MM.1S (cell line): ENCODE results near the gene KRTAP5-5.
"Not testable (repeated sequence)": the region's sequence is repeated elsewhere in the genome, so short reads cannot be mapped to it uniquely, and the experiment has no call there.

Experiments used
- DNase-seq: peaks from one replicate; pipeline ENCODE4 v3.0.0-alpha.2; 2015
- H2AFZ ChIP-seq: fragments of 300-600 bp; sonication (generic); 2 replicates; pipeline ENCODE4 v1.6.0; 2016; ENCODE audit warnings: antibody characterized with exemption, low read length
- H3F3A ChIP-seq: fragments of 300-600 bp; sonication (generic); 2 replicates; pipeline ENCODE4 v1.6.1; 2016; ENCODE audit warnings: mild to moderate bottlenecking, antibody characterized with exemption, low read length, moderate library complexity, mixed read lengths; ENCODE audit not compliant: insufficient read depth
- H3K27ac ChIP-seq: fragments of 300-600 bp; sonication (generic); 2 replicates; pipeline ENCODE4 v1.5.1; 2016; ENCODE audit warnings: mild to moderate bottlenecking, low read length
- H3K27me3 ChIP-seq: fragments of 300-600 bp; sonication (generic); replicated peaks from 2 replicates; pipeline ENCODE4 v1.6.0; 2016; ENCODE audit warnings: low read length; ENCODE audit not compliant: insufficient read depth
- H3K36me3 ChIP-seq: fragments of 300-600 bp; sonication (generic); replicated peaks from 2 replicates; pipeline ENCODE4 v1.6.1; 2016; ENCODE audit warnings: mild to moderate bottlenecking, low read length, mixed read lengths; ENCODE audit not compliant: insufficient read depth
- H3K4me1 ChIP-seq: fragments of 300-600 bp; sonication (generic); 2 replicates; pipeline ENCODE4 v1.6.1; 2016; ENCODE audit warnings: low read length, mixed read lengths
- H3K4me2 ChIP-seq: fragments of 300-600 bp; sonication (generic); 2 replicates; pipeline ENCODE4 v1.6.0; 2016; ENCODE audit warnings: low read depth, low read length
- H3K4me3 ChIP-seq: fragments of 300-600 bp; sonication (generic); 2 replicates; pipeline ENCODE4 v1.5.1; 2016; ENCODE audit warnings: low read length, mixed read lengths
- H3K79me2 ChIP-seq: fragments of 300-600 bp; sonication (generic); 2 replicates; pipeline ENCODE4 v1.6.1; 2016; ENCODE audit warnings: mixed run types, low read length, mixed read lengths
- H3K9ac ChIP-seq: fragments of 300-600 bp; sonication (generic); 2 replicates; pipeline ENCODE4 v1.6.1; 2016; ENCODE audit warnings: low read length, mixed read lengths
- H3K9me2 ChIP-seq: fragments of 300-600 bp; sonication (generic); replicated peaks from 2 replicates; pipeline ENCODE4 v1.6.1; 2016; ENCODE audit warnings: mild to moderate bottlenecking, low read length, mixed read lengths; ENCODE audit not compliant: insufficient read depth
- H3K9me3 ChIP-seq: fragments of 300-600 bp; sonication (generic); replicated peaks from 2 replicates; pipeline ENCODE4 v1.6.1; 2016; ENCODE audit warnings: mild to moderate bottlenecking, low read length, mixed read lengths; ENCODE audit not compliant: insufficient read depth
- H4K20me1 ChIP-seq: fragments of 300-600 bp; sonication (generic); 2 replicates; pipeline ENCODE4 v1.6.1; 2016; ENCODE audit warnings: mild to moderate bottlenecking, low read length, moderate library complexity, mixed read lengths; ENCODE audit not compliant: insufficient read depth
- CTCF ChIP-seq: fragments of 300-600 bp; sonication (generic); IDR thresholded peaks from 2 replicates; pipeline ENCODE4 v1.5.1; 2016; ENCODE audit warnings: antibody characterized with exemption, low read length, mixed read lengths
- EZH2 ChIP-seq: fragments of 300-600 bp; sonication (generic); optimal IDR thresholded peaks from 2 replicates; pipeline ENCODE3; 2017; ENCODE audit warnings: low read depth, mild to moderate bottlenecking, antibody characterized with exemption, low read length, mixed read lengths
- EZH2phosphoT487 ChIP-seq: fragments of 300-600 bp; sonication (generic); IDR thresholded peaks from 2 replicates; pipeline ENCODE4 v1.6.1; 2018; ENCODE audit warnings: antibody characterized with exemption, low read length

The KRTAP5-5 gene

GRCh38 chr11:1668911-1669473, 39.4 kb downstream of the KRTAP5-5 start:
- Histone ChIP-seq H3K9me2 (no peaks in the 10 kb centered on the region), H3F3A (no peaks in the 10 kb centered on the region), H3K9me3 (no peaks in the 10 kb centered on the region), H2AFZ (no peak overlapping the region), H3K4me3 (no peak overlapping the region), H3K4me1 (no peaks in the 10 kb centered on the region), H3K27me3 (peaks cover 69% of the 10 kb centered on the region), H4K20me1 (no peaks in the 10 kb centered on the region), H3K27ac (no peak overlapping the region), H3K4me2 (no peak overlapping the region), H3K36me3 (no peaks in the 10 kb centered on the region), H3K9ac (no peak overlapping the region), H3K79me2 (no peaks in the 10 kb centered on the region)
- TF ChIP-seq EZH2phosphoT487, result no peak
- TF ChIP-seq CTCF, result no peak
- TF ChIP-seq EZH2, result peak; percentile 77
- no peak for DNase-seq

GRCh38 chr11:1669546-1670218, 40.1 kb downstream of the KRTAP5-5 start:
- Histone ChIP-seq H3K9ac (no peak overlapping the region), H3K27me3 (peaks cover 76% of the 10 kb centered on the region), H3K9me3 (no peaks in the 10 kb centered on the region), H3K4me2 (no peak overlapping the region), H3K9me2 (no peaks in the 10 kb centered on the region), H3K4me3 (no peak overlapping the region), H2AFZ (no peak overlapping the region), H3F3A (no peaks in the 10 kb centered on the region), H3K79me2 (no peaks in the 10 kb centered on the region), H3K27ac (no peak overlapping the region), H3K4me1 (no peaks in the 10 kb centered on the region), H3K36me3 (no peaks in the 10 kb centered on the region), H4K20me1 (no peaks in the 10 kb centered on the region)
- TF ChIP-seq CTCF, result no peak
- TF ChIP-seq EZH2, result no peak
- TF ChIP-seq EZH2phosphoT487, result no peak
- no peak for DNase-seq

- H3K79me2 ChIP-seq, DNase-seq, H2AFZ ChIP-seq, H3K4me1 ChIP-seq, H3K4me3 ChIP-seq, H3K9me3 ChIP-seq, H3K36me3 ChIP-seq, H3K27ac ChIP-seq, H3K9ac ChIP-seq, H3K9me2 ChIP-seq, H3F3A ChIP-seq, H3K4me2 ChIP-seq, H4K20me1 ChIP-seq: not testable (repeated sequence)
- H3K27me3 ChIP-seq, result peaks cover 84% of the 10 kb centered on the region
Measured at GRCh38 chr11:1670457-1670856, 40.9 kb downstream of the KRTAP5-5 start.

GRCh38 chr11:1670905-1671371, 41.4 kb downstream of the KRTAP5-5 start:
- Histone ChIP-seq H3K9me3 (no peaks in the 10 kb centered on the region), H3K36me3 (no peaks in the 10 kb centered on the region)

More at GRCh38 chr11:1670905-1671371, 41.4 kb downstream of the KRTAP5-5 start:
- H3K27me3 ChIP-seq, result peaks cover 89% of the 10 kb centered on the region
- no peaks in the 10 kb centered on the region for H3K79me2 ChIP-seq
- DNase-seq, result no peak
- no peak overlapping the region for H3K27ac ChIP-seq
- no peaks in the 10 kb centered on the region for H4K20me1 ChIP-seq
- no peaks in the 10 kb centered on the region for H3K9me2 ChIP-seq
- no peak overlapping the region for H2AFZ ChIP-seq
- H3K4me1 ChIP-seq, result no peaks in the 10 kb centered on the region
- H3F3A ChIP-seq, result no peaks in the 10 kb centered on the region
- H3K4me2 ChIP-seq, result no peak overlapping the region
- TF ChIP-seq CTCF (no peak), EZH2phosphoT487 (no peak), EZH2 (no peak)
- no peak overlapping the region for H3K4me3 ChIP-seq
- H3K9ac ChIP-seq, result no peak overlapping the region
